DOHH2 (cell line): ENCODE data around the gene AHRR.

ENCODE experiments used
- H3F3A ChIP-seq: fragments of 200-600 bp; sonication (generic), shearing (Covaris generic); 2 replicates; pipeline ENCODE4 v1.6.0; 2016; ENCODE audit warnings: antibody characterized with exemption, mild to moderate bottlenecking; ENCODE audit not compliant: control insufficient read depth, insufficient read depth
- H3K27ac ChIP-seq: fragments of 200-600 bp; sonication (generic); 2 replicates; pipeline ENCODE4 v1.5.1; 2014; ENCODE audit warnings: low read depth, mild to moderate bottlenecking, low read length, moderate library complexity
- H3K27me3 ChIP-seq: fragments of 200-600 bp; sonication (generic); 2 replicates; pipeline ENCODE4 v1.6.1; 2014; ENCODE audit warnings: mild to moderate bottlenecking, low read length, mixed read lengths; ENCODE audit not compliant: control insufficient read depth
- H3K36me3 ChIP-seq: fragments of 200-600 bp; sonication (generic); 2 replicates; pipeline ENCODE4 v1.6.1; 2014; ENCODE audit warnings: mild to moderate bottlenecking, low read length, moderate library complexity, mixed read lengths; ENCODE audit not compliant: control insufficient read depth
- H3K4me1 ChIP-seq: fragments of 200-600 bp; sonication (generic); 2 replicates; pipeline ENCODE4 v1.6.1; 2014; ENCODE audit warnings: mild to moderate bottlenecking, low read length, mixed read lengths; ENCODE audit not compliant: control insufficient read depth
- H3K4me2 ChIP-seq: fragments of 200-600 bp; sonication (generic); 2 replicates; pipeline ENCODE4 v1.6.0; 2014; ENCODE audit warnings: mild to moderate bottlenecking, low read length, moderate library complexity
- H3K4me3 ChIP-seq: fragments of 200-600 bp; sonication (generic); 2 replicates; pipeline ENCODE4 v1.5.1; 2014; ENCODE audit warnings: mild to moderate bottlenecking, low read length, mixed read lengths
- H3K79me2 ChIP-seq: fragments of 200-600 bp; sonication (generic); 2 replicates; pipeline ENCODE4 v1.6.1; 2014; ENCODE audit warnings: mild to moderate bottlenecking, low read length, mixed read lengths; ENCODE audit not compliant: control insufficient read depth
- H3K9me2 ChIP-seq: fragments of 200-600 bp; sonication (generic); replicated peaks from 2 replicates; pipeline ENCODE4 v1.6.1; 2014; ENCODE audit warnings: mild to moderate bottlenecking, low read length, mixed read lengths; ENCODE audit not compliant: control insufficient read depth
- H3K9me3 ChIP-seq: fragments of 200-600 bp; sonication (generic); 2 replicates; pipeline ENCODE4 v1.6.1; 2014; ENCODE audit warnings: antibody characterized with exemption, low read length, mixed read lengths; ENCODE audit not compliant: control insufficient read depth, insufficient read depth
- H4K20me1 ChIP-seq: fragments of 200-600 bp; sonication (generic); 2 replicates; pipeline ENCODE4 v1.6.0; 2014; ENCODE audit warnings: low read depth, mild to moderate bottlenecking, antibody characterized with exemption, low read length, moderate library complexity; ENCODE audit not compliant: control insufficient read depth, insufficient read depth
- EZH2phosphoT487 ChIP-seq: fragments of 200-600 bp; sonication (generic); IDR thresholded peaks from 2 replicates; pipeline ENCODE4 v1.6.1; 2017; ENCODE audit warnings: borderline replicate concordance, mild to moderate bottlenecking, antibody characterized with exemption, low read length, moderate library complexity, mixed read lengths
- TF ChIP-seq, protein P1 (sequence below): fragments of 200-600 bp; sonication (generic); IDR thresholded peaks from one replicate; pipeline ENCODE4 v1.5.1; 2014; ENCODE audit warnings: antibody characterized with exemption, mild to moderate bottlenecking, low read depth, low read length; ENCODE audit not compliant: poor library complexity, severe bottlenecking

Gene AHRR

DNA sequence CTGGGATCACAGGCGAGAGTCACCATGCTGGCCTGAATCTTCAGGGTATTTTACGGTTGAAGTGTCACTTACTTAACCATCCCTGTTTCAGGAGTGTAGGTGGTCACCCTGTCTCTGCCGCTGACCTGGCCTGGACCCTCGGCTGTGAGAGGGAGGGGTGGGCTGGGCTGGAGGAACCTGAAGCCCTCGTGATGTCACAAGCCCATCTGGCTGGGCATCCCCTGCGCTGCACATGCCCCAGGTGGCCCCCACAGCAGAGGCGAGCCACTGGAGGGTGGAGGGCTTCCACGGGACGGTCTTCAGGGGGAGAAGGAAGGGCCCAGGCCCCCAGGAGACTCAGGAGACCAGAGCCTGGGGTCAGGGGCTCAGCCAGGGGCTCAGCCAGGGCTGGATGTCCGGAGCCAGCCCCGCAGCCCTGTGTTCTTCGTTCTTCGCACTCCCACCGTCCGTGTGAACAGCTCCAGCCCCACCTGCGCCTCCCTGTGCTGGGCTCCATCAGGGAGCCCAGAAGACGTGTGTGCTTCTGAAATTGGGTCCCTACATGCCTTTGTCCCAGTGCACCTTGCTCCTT, 7.6 kb upstream of the AHRR start:
- H3K36me3 ChIP-seq: peaks cover 30% of the 10 kb centered on the region
- H3K4me1 ChIP-seq: peaks cover 41% of the 10 kb centered on the region
- H3K79me2 ChIP-seq: peaks cover 8% of the 10 kb centered on the region
- H3K9me3 ChIP-seq: no peaks in the 10 kb centered on the region
- H3K27ac ChIP-seq: no peak overlapping the region
- TF ChIP-seq EZH2phosphoT487: no peak
- no peaks in the 10 kb centered on the region for H3F3A ChIP-seq
- H4K20me1 ChIP-seq: no peaks in the 10 kb centered on the region
- H3K4me2 ChIP-seq: no peak overlapping the region
- H3K27me3 ChIP-seq: no peaks in the 10 kb centered on the region
- H3K4me3 ChIP-seq: no peak overlapping the region
- no peaks in the 10 kb centered on the region for H3K9me2 ChIP-seq

DNA sequence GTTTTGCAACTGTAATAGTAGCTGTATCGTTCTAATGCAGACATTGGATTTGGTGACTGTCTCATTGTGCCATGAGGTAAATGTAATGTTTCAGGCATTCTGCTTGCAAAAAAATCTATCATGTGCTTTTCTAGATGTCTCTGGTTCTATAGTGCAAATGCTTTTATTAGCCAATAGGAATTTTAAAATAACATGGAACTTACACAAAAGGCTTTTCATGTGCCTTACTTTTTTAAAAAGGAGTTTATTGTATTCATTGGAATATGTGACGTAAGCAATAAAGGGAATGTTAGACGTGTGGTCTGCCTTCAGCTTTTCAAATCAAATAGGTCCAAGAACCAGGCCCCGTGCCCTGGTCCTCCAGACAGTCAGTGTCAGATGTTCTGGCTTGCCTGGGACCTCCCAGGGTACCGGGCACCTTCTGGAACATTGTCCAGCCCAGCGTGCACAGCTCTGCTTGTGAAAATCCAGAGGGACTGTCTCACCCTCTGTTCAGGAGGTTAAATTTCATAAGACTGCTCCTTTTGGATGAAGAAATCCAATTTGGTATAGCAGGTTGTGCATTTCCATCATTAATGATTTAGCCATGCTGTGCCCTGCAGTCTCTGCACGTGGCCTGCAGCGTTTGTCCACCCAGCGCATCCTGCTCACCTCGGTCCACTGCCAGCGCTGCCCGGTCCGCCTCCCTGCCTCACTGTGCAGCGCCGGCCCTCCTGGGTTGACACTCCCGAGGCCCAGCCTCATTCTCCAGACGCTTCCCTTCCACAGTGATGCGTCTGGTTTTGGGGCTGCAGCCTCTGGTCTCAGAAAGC, 6.6 kb upstream of the AHRR start:
- H3K4me3 ChIP-seq: no peak overlapping the region
- H3K27me3 ChIP-seq: no peaks in the 10 kb centered on the region
- H3K36me3 ChIP-seq: peaks cover 30% of the 10 kb centered on the region
- peaks cover 50% of the 10 kb centered on the region for H3K4me1 ChIP-seq
- H3K27ac ChIP-seq: no peak overlapping the region
- H3K9me2 ChIP-seq: no peaks in the 10 kb centered on the region
- H3K4me2 ChIP-seq: no peak overlapping the region
- H3K9me3 ChIP-seq: no peaks in the 10 kb centered on the region
- 0 out of 2 replicates have a peak, but pooled peaks cover 3% of the 10 kb centered on the region for H3K79me2 ChIP-seq
- peaks cover 3% of the 10 kb centered on the region; the same call in 1 of the 2 replicates for H3F3A ChIP-seq
- TF ChIP-seq EZH2phosphoT487: no peak
- TF ChIP-seq, protein P1, sequence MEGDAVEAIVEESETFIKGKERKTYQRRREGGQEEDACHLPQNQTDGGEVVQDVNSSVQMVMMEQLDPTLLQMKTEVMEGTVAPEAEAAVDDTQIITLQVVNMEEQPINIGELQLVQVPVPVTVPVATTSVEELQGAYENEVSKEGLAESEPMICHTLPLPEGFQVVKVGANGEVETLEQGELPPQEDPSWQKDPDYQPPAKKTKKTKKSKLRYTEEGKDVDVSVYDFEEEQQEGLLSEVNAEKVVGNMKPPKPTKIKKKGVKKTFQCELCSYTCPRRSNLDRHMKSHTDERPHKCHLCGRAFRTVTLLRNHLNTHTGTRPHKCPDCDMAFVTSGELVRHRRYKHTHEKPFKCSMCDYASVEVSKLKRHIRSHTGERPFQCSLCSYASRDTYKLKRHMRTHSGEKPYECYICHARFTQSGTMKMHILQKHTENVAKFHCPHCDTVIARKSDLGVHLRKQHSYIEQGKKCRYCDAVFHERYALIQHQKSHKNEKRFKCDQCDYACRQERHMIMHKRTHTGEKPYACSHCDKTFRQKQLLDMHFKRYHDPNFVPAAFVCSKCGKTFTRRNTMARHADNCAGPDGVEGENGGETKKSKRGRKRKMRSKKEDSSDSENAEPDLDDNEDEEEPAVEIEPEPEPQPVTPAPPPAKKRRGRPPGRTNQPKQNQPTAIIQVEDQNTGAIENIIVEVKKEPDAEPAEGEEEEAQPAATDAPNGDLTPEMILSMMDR: no peak
- no peaks in the 10 kb centered on the region for H4K20me1 ChIP-seq

GRCh38 chr5:315488-316209, 5.9 kb upstream of the AHRR start:
- Histone ChIP-seq H3K27ac (no peak overlapping the region), H3K4me1 (peaks cover 57% of the 10 kb centered on the region), H3F3A (peaks cover 3% of the 10 kb centered on the region; the same call in 1 of the 2 replicates), H3K9me3 (no peaks in the 10 kb centered on the region), H3K79me2 (0 out of 2 replicates have a peak, but pooled peaks cover 3% of the 10 kb centered on the region), H4K20me1 (no peaks in the 10 kb centered on the region), H3K4me3 (no peak overlapping the region), H3K4me2 (no peak overlapping the region), H3K9me2 (no peaks in the 10 kb centered on the region), H3K27me3 (no peaks in the 10 kb centered on the region), H3K36me3 (peaks cover 27% of the 10 kb centered on the region)
- TF ChIP-seq, protein P1: no peak
- TF ChIP-seq EZH2phosphoT487: no peak
